Psoas muscle (tissue), 8 donors: ENCODE measurements around the gene LTA4H. TPM values are rescaled to one million over a fixed set of nuclear protein-coding genes. Genes with fewer than 3 reads are reported as not detected.

ENCODE experiments used
- ATAC-seq, 4 donors: fragments of 200-7000 bp; cut with Tn5 transposase; one replicate each; pipeline ENCODE4 v1.9.1; 2020; ENCODE audit warnings: moderate library complexity in 3 of 4, mild to moderate bottlenecking in 2 of 4
- DNase-seq, 2 donors: peaks; one replicate each; pipeline ENCODE4 v3.0.0-alpha.2; 2020
- H3K27ac ChIP-seq: fragments of 200-600 bp; one replicate; pipeline ENCODE4 v1.8.0; 2022
- H3K27me3 ChIP-seq, 3 donors: fragments of 200-600 bp in 1 of 3; one replicate each; pipeline versions ENCODE4 v1.6.1 to v1.8.0; 2013 to 2022; ENCODE audit warnings: low read length in 2 of 3, mild to moderate bottlenecking in 2 of 3, moderate library complexity in 1 of 3; ENCODE audit not compliant: insufficient read depth in 3 of 3
- H3K36me3 ChIP-seq, 2 donors: fragments of 200-600 bp in 1 of 2; one replicate each; pipeline versions ENCODE4 v1.6.1 to v1.8.0; 2013 to 2022; ENCODE audit warnings: low read depth in 1 of 2, mild to moderate bottlenecking in 1 of 2, moderate library complexity in 1 of 2; ENCODE audit not compliant: insufficient read depth in 1 of 2
- H3K4me1 ChIP-seq: fragments of 200-600 bp; one replicate; pipeline ENCODE4 v1.8.0; 2022
- H3K4me3 ChIP-seq: fragments of 200-600 bp; one replicate; pipeline ENCODE4 v1.8.0; 2022; ENCODE audit warnings: mild to moderate bottlenecking
- H3K9me3 ChIP-seq: fragments of 200-600 bp; one replicate; pipeline ENCODE4 v1.8.0; 2022
- CTCF ChIP-seq: fragments of 200-600 bp; IDR thresholded peaks from one replicate; pipeline ENCODE4 v1.8.0; 2022; ENCODE audit warnings: antibody characterized with exemption
- WGBS, 3 donors: extraction: QIAGEN DNeasy Blood & Tissue Kit; methylation state at CpG; one replicate each; pipeline versions ENCODE4 v1.1.6 to v1.1.7; 2013; 5-methylcytosine and 5-hydroxymethylcytosine counted together
- intact Hi-C, 2 donors: fragments of 100-400 bp; cut with DNase I; formaldehyde crosslinking; loops; one replicate each; pipeline versions ENCODE4 v1.11.0 to v1.14.2; 2022
- polyA plus RNA-seq, 3 donors: library from polyadenylated mRNA; stranded (reverse); fragments of 200-250 nt; gene quantifications; one replicate each; pipeline ENCODE4 v1.2.3, GENCODE V29; 2013
- total RNA-seq, 4 donors: library from RNA; stranded (reverse); fragmentation: NEBNext Ultra II Directional in 2 of 4; extraction: Animal tissue kit (Norgen Biotek cat#: 25700) in 2 of 4; gene quantifications; one replicate each; pipeline versions ENCODE4 v1.2.1 to v1.2.4, GENCODE V29; 2021 to 2023
- donor health status: healthy with polysubstance abuse.
- donor health status: DM: no; HTN: no; CAD: no; lungs with moderate emphysema.
- donor health status: Bipolar disorder and iron deficiency.
- donor health status: healthy.
- donor health status: DM: yes; HTN: yes; CAD: no.
- donor health status: DM: no; HTN: no; CAD: no.
- donor health status: DM: no; HTN: no; CAD: no.
- donor health status: DM: yes; HTN: yes; CAD: no.

LTA4H gene
- total and polyA plus RNA-seq, 7 donors = 18.6 to 51.2 (median 31.3) TPM

- Histone ChIP-seq H3K27ac (no peak overlapping the region), H3K36me3 (no peaks in the 10 kb centered on the region), H3K4me1 (no peaks in the 10 kb centered on the region), H3K27me3 (no peaks in the 10 kb centered on the region), H3K4me3 (no peak overlapping the region), H3K9me3 (no peaks in the 10 kb centered on the region)
- intact Hi-C loops = loop anchor here in 1 of 2 donors (10.0 kb wide), 1 partner anchor 453 kb away; no protein-coding TSS in a partner anchor
- 91 to 93% (median 92%) methylated on average over 3 of the region's 3 CpGs for WGBS, 3 donors
- ATAC-seq (no peak), DNase-seq (no peak)
- no peak for TF ChIP-seq CTCF
Measured at GRCh38 chr12:96061323-96061722, 25.9 kb upstream of the LTA4H start.

- intact Hi-C loops = loop anchor here in 1 of 2 donors (10.0 kb wide), 1 partner anchor 455 kb away; no protein-coding TSS in a partner anchor
- no peak for DNase-seq
- H3K36me3 ChIP-seq = no peaks in the 10 kb centered on the region
- no peaks in the 10 kb centered on the region for H3K4me1 ChIP-seq
- WGBS, 3 donors = 65 to 74% (median 69%) methylated on average over 7 of the region's 7 CpGs
- H3K4me3 ChIP-seq = no peak overlapping the region
- H3K27ac ChIP-seq = no peak overlapping the region
- H3K27me3 ChIP-seq = no peaks in the 10 kb centered on the region
- no peaks in the 10 kb centered on the region for H3K9me3 ChIP-seq
- TF ChIP-seq CTCF = no peak
- ATAC-seq = no peak
Measured at GRCh38 chr12:96060041-96060440, 24.7 kb upstream of the LTA4H start.

GRCh38 chr12:96057986-96058553 lies 22.7 kb upstream of the LTA4H start:
- ATAC-seq = no peak
- H3K4me3 ChIP-seq = no peak overlapping the region
- H3K36me3 ChIP-seq = no peaks in the 10 kb centered on the region
- intact Hi-C loops = no loop called here
- H3K27ac ChIP-seq = no peak overlapping the region
- H3K9me3 ChIP-seq = no peaks in the 10 kb centered on the region
- no peaks in the 10 kb centered on the region for H3K4me1 ChIP-seq
- WGBS, 3 donors = 70 to 76% (median 74%) methylated on average over 4 of the region's 4 CpGs
- DNase-seq = no peak
- no peaks in the 10 kb centered on the region for H3K27me3 ChIP-seq
- TF ChIP-seq CTCF = no peak

- ATAC-seq (no peak), DNase-seq (no peak)
- H3K27me3 ChIP-seq = no peaks in the 10 kb centered on the region
- no peaks in the 10 kb centered on the region for H3K4me1 ChIP-seq
- H3K36me3 ChIP-seq = no peaks in the 10 kb centered on the region
- intact Hi-C loops = no loop called here
- WGBS, 3 donors = 89 to 93% (median 90%) methylated on average over 8 of the region's 8 CpGs
- no peak overlapping the region for H3K4me3 ChIP-seq
- no peaks in the 10 kb centered on the region for H3K9me3 ChIP-seq
- no peak for TF ChIP-seq CTCF
- H3K27ac ChIP-seq = no peak overlapping the region
Measured at GRCh38 chr12:96056646-96057455, 21.5 kb upstream of the LTA4H start.
